EH (cell line): ENCODE measurements around the gene TNS3.

ENCODE experiments used
- DNase-seq: peaks from one replicate; pipeline ENCODE4 v3.0.0-alpha.2; 2015; ENCODE audit warnings: low read depth

The TNS3 gene

DNA sequence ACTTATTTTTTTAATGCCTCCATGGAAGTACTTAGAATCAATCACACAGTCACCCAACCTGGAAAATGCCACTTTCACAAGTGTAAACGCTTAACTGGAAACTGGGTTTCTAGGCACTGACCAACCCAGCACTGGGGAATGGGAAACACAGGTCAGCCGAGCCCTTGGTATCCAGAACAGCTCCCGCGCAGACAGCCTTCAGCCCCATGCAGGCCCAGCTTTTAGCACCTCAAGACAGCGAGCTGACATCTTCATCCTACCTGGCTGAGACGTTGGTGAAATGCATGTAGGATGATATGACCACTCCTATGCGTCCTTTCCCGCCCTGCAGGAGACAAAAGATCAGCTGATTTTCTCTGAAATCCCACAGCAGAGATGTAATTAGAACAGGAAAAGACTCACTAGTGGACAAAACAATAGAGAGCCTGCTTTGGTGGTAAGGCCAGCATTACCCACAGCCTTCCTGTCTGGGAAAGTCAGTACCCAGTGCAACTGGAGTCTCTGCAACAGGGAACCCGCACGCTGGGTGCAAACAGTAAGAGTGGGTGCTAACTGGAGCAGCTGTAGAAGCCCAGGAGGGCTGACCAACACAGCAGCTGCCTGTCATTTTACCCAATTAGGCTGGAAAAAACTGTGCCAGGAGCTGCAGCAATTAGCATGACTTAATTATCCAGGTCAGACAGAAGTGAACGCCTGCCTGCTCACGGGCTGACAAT, 153.7 kb downstream of the TNS3 start:
- DNase-seq, result no peak

GRCh38 chr7:47427051-47427643, 154.8 kb downstream of the TNS3 start:
- DNase-seq, result no peak

DNA sequence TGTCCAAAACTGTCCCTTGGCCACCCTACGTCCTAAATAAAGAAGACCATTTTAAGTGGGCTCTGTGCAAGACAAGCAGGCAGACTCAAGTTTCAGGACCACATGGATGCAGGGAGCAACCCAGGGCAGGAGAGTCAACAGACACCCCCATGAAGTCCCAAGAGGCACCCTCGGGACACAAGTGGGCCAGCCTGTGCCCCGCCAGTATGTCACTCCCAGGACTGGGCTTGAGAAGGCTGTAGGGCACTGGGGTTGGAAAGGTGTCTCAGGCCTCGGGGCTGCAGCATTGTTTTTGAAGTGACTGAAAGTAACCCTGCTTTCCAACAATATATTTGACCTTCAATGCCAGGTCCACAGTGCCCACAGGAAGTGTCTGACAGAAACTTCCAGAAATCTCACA, 157.4 kb downstream of the TNS3 start:
- no peak for DNase-seq

DNA sequence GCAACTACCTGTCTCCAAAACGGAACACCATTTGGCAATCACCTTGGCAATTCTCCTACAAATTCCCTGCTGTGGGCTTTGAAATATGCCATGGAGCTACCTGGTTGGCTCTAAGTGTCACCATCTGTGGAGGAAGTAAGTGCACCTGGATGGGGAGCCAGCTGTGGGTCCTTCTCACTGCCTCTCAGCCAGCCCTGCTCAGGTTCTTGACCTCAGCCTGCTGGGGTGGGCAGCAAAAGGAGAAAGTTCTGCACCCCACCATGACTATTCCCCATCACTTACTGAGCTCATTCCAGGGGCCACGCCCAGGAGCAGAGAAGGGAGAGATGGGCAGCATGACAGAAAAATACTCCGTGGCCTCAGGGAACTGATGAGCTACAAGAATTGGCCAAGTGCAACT, 158.7 kb downstream of the TNS3 start:
- peak; percentile 43 for DNase-seq

DNA sequence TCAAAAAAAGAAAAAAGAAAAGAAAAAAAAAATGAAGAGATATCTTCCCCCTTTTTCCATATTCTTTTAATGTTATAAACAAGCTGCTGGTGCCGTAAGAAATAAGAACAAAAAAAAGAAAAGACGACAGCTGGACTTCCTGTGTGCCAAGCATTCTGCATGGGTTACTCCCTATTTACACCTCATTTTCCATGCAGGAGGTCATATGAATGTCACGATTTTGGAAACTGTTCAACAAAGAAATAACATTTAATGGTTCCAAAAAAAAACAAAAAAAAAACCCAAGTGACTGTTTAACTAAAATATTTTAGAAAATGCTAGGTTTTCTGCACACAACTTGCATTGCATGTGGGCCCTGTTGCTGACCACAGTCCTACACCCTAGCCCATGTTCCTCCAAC, 159.3 kb downstream of the TNS3 start:
- DNase-seq, result peak; percentile 57

DNA sequence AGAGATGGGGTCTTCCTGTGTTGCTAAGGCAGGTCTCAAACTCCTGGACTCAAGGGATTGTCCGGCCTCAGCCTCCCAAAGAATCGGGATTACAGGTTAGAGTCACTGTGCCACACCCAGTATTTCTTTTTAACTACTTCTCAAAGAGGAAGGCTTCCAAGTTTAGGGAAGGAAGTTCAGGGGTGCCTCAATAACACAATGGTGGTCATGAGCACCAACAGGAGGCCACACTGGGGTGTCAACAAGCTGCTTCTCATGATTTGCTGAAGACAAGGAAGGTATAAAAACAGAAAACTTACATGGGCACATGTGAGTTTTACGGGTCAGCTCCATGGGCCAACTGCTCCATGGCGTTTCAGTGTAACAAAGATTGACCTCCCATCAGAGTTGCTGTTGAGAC, 160.5 kb downstream of the TNS3 start:
- no peak for DNase-seq

DNA sequence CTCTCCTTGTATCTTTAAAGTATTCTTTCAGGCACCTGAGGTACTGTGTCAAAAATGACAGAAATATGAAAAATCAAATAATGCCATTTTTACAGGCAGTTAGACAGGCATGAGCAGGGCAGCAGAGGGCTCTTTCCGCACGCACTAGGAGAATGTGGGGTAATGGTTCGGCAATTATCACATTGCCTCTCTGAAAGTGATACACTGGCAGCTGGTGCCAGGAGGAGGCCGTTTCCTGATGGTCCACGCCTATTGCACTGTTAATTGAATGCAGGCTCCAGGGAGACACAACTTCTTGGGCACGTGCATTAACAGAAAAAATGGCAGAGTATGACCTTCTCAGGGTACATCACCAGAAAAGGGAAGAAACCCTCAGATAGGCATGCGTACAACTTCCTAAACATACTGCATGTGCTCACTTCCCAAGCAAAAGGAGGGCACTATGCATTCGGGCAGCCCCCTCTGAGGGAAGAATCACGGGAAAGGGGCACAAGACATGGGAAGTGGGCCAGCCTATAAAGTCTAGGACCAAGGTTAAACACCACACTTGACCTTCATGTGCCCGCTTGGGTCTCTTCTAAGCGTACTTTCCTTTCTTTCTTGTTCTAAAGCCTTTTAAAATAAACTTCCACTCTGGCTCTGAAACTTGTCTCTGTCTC, 161.7 kb downstream of the TNS3 start:
- no peak for DNase-seq

DNA sequence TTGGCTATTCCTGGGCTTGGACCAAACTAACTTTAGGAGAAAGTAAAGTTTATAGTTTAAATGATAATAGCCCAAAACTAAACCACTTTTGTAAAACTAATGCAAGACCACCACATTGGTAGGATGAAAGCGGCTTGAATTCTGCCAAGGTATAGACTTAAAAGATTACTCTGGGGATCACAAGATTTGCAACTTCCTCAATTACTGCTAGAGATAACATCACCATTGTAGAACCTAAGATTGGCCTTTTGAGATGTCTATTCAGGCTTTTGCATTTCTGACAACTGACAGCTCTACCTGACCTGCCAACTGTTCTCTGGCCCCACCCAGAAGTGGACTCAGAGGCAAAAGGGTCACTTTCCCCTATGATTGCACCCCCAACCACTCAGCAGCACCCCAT, 162.4 kb downstream of the TNS3 start:
- DNase-seq, result no peak

- DNase-seq, result peak; percentile 51
Observed at GRCh38 chr7:47418601-47419309, 163.2 kb downstream of the TNS3 start.

DNA sequence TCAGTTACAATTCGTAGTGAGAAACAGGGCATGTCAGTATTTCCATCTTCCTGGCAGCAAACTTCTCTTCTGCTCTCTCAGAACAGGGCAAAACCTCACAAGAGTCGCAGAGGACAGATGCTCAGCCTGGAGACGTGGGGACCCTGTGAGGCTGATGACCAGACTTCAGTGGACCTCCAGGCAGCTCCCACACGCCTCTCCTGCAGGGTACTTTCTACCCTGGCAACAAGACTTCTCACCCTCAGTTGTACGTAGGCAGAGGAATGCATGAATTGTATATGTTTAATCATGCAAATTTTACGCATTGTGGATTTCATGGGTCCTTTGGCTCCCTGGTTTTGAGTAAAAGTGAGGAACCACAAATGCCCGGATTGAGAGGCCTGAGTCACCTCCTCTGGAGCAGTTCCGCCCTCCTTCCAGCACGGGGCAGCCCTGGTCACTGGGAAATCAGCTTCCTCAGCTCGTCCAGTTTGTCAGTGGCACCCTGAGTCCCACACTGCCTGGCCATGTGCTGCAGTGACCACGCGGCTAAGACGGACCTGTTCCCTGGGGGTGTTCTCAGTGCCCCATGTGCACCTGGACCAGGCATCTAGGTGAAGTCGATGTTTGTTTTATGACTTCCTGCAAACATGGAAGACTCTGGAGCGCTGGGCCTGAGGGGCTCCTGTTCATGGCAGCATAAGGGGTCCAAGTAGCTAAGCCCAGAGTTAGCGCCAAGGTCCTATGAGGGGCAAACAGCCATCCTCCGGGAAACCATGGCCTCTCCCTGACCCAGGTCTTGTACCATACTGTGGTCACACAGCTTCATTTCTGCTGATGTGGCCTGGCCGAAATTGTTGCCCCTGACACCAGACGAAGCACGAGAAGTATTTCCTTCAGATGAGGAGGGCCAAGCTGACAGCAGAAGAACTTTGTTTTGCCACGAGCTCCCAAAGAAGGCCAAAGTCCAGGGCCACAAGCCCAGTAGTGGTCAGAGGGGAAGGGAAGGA, 165.1 kb downstream of the TNS3 start:
- DNase-seq, result no peak

DNA sequence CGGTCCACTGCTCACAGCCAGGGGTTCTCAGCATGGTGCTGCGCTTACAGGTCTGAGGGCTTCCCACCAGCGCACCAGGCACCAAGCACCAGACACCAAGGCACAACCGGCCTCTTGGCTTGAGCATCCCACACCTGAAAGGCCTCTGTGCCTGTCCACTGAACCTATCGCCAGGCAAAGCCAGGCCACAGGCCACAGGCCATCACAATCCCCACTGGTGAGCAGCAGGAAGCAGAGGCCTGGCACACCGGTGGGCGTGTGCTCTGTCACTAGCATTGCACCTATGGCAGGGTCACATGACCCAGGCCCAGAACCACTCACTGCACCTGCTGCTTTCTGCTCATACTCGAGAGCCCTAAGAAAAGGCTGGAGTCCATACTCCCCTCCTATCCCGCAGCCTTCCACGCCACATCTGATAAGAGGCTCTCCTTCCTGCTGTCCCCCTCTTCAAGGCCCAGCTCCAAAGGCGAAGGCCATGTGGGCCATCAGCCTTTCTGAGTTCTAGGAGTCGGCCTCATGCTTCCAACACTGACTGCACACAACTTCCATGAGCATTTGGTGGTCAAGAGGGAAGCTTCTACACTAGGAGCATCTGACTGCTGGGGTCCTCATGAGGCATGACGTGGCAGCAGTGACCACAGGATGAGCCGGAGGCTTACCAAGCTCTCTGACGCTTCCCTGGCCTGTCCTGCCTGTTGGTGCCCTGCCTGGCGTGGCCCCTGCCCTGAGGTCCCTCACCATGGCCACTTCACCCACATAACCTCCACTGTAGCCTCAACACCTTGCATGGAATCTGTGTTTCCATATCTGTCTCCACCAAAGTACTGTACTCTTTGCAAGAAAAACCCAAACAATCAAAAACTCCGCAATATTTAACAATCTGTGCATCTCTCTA, 166.3 kb downstream of the TNS3 start:
- no peak for DNase-seq

GRCh38 chr7:47414342-47415317, 167.3 kb downstream of the TNS3 start:
- no peak for DNase-seq

- no peak for DNase-seq
Observed at GRCh38 chr7:47413526-47414341, 168.2 kb downstream of the TNS3 start.

GRCh38 chr7:47411901-47412300, 170.0 kb downstream of the TNS3 start:
- DNase-seq, result no peak

DNA sequence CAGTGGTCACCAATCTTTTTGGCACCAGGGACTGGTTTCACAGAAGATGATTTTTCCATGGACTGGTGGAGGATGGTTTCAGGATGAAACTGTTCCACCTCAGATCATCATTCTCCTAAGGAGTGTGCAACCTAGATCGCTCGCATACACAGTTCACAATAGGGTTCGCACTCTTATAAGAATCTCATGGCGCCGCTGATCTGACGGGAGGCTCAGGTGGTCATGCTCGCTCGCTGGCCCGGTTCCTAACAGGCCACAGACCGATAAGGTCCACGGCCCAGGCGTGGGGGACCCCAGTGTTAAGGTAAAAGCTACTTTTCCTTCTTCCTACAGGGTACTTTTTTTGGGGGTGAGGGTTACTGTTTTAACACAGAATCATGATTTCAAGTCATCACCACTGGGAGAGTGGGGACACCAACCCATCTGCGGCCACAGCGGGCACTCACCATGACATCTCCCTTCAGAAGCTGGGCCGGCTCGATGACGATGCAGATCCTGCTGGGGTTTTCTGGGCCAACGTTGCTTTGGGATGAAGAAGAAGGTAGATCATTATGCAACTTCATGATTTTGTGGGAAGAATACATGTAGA, 170.5 kb downstream of the TNS3 start:
- DNase-seq, result no peak

GRCh38 chr7:47408675-47409074, 173.2 kb downstream of the TNS3 start:
- DNase-seq, result no peak

GRCh38 chr7:47407821-47408674, 173.9 kb downstream of the TNS3 start:
- no peak for DNase-seq
